HCT116 (cell line): ENCODE data around the gene VPS37D. TPM values are rescaled to one million over a fixed set of nuclear protein-coding genes. Genes with fewer than 3 reads are reported as not detected.

ENCODE experiments used
- ATAC-seq: fragments of 200-7000 bp; cut with Tn5 transposase; 2 replicates; pipeline ENCODE4 v1.9.1; 2020; ENCODE audit warnings: mild to moderate bottlenecking, moderate library complexity
- BruUV-seq: library from RNA; stranded (reverse); fragments of 400-500 nt; replicated peaks from 2 replicates; lab custom pipeline; 2021; lab: Mats Ljungman, UMichigan
- CTCF ChIA-PET: fragments of 300-600 bp; sonication (Branson Sonifier 250); formaldehyde crosslinking; loops from one replicate; lab custom pipeline; 2021; ENCODE audit warnings: antibody characterized with exemption; lab: Charles Lee
- POLR2A ChIA-PET: fragments of 300-600, 350-600 bp; sonication (Branson Sonifier 250); formaldehyde crosslinking; loops from one replicate; lab custom pipeline; 2021; ENCODE audit warnings: antibody characterized with exemption; lab: Charles Lee
- RAD21 ChIA-PET, 2 experiments: fragments of 300-600 bp; sonication (Branson Sonifier 250); formaldehyde crosslinking; loops; one replicate each; lab custom pipeline; 2023; ENCODE audit warnings: low total read pairs in 2 of 2; ENCODE audit not compliant: uncharacterized antibody in 2 of 2, unreplicated experiment in 2 of 2, low non-redundant PET in 1 of 2; lab: Charles Lee
- DNase-seq: peaks from one replicate; pipeline ENCODE4 v3.0.0-alpha.2; 2010; ENCODE audit warnings: low read depth, low spot score
- H2AFZ ChIP-seq: fragments of 200-600 bp; shearing (Covaris generic), sonication (generic); 2 replicates; pipeline ENCODE4 v1.6.1; 2017; ENCODE audit warnings: low read depth, mixed run types, mixed read lengths, antibody characterized with exemption, low read length; ENCODE audit not compliant: poor library complexity, severe bottlenecking
- H3K27ac ChIP-seq: 2 replicates; pipeline ENCODE4 v1.5.1; 2012; ENCODE audit warnings: low read depth, low read length
- H3K27me3 ChIP-seq: fragments of 200-600 bp; sonication (generic); 2 replicates; pipeline ENCODE4 v1.6.1; 2016; ENCODE audit warnings: mixed run types, low read length, mixed read lengths; ENCODE audit not compliant: insufficient read depth
- H3K36me3 ChIP-seq, 2 experiments: fragments of 200-500 bp in 1 of 2; fragments of 200-600 bp in 1 of 2; sonication (Bioruptor generic) in 1 of 2; sonication (generic) in 1 of 2; 2 replicates each; pipeline versions ENCODE4 v1.5.1 to v1.6.1; 2014 to 2016; ENCODE audit warnings: low read length in 2 of 2, inconsistent platforms in 1 of 2, mixed read lengths in 1 of 2, mixed run types in 1 of 2; ENCODE audit not compliant: insufficient read depth in 2 of 2, control insufficient read depth in 1 of 2
- H3K4me1 ChIP-seq, 2 experiments: fragments of 200-600 bp in 1 of 2; sonication (generic) in 1 of 2; 2 replicates each; pipeline versions ENCODE4 v1.5.1 to v1.6.1; 2012 to 2017; ENCODE audit warnings: low read length in 2 of 2, inconsistent platforms in 1 of 2, mild to moderate bottlenecking in 1 of 2, mixed read lengths in 1 of 2, mixed run types in 1 of 2, moderate library complexity in 1 of 2; ENCODE audit not compliant: insufficient read depth in 2 of 2, control insufficient read depth in 1 of 2
- H3K4me2 ChIP-seq: fragments of 200-600 bp; sonication (generic); 2 replicates; pipeline ENCODE4 v1.6.1; 2017; ENCODE audit warnings: mixed run types, low read length, mixed read lengths
- H3K4me3 ChIP-seq, 2 experiments: fragments of 200-600 bp in 1 of 2; sonication (generic) in 1 of 2; replicated peaks in 1 of 2; 2 replicates each; pipeline ENCODE4 v1.5.1; 2011 to 2016; ENCODE audit warnings: low read length in 2 of 2, control low read depth in 1 of 2, low read depth in 1 of 2, mild to moderate bottlenecking in 1 of 2, mixed read lengths in 1 of 2, mixed run types in 1 of 2
- H3K79me2 ChIP-seq: fragments of 200-600 bp; sonication (generic); 2 replicates; pipeline ENCODE4 v1.6.1; 2017; ENCODE audit warnings: mild to moderate bottlenecking, mixed run types, low read length, moderate library complexity, mixed read lengths; ENCODE audit not compliant: insufficient read depth
- H3K9ac ChIP-seq: fragments of 200-600 bp; sonication (generic); 2 replicates; pipeline ENCODE4 v1.6.1; 2016; ENCODE audit warnings: low read length, mixed read lengths
- H3K9me2 ChIP-seq: fragments of 200-600 bp; sonication (generic), shearing (Covaris generic); 2 replicates; pipeline ENCODE4 v1.6.1; 2017; ENCODE audit warnings: mixed run types, mild to moderate bottlenecking, moderate library complexity; ENCODE audit not compliant: insufficient read depth
- H3K9me3 ChIP-seq, 2 experiments: fragments of 200-500 bp in 1 of 2; fragments of 200-600 bp in 1 of 2; sonication (Bioruptor generic) in 1 of 2; sonication (generic) in 1 of 2; 2 replicates each; pipeline ENCODE4 v1.6.1; 2014 to 2017; ENCODE audit warnings: low read length in 2 of 2, mixed read lengths in 2 of 2, inconsistent platforms in 1 of 2, low read depth in 1 of 2, mild to moderate bottlenecking in 1 of 2, mixed run types in 1 of 2, moderate library complexity in 1 of 2; ENCODE audit not compliant: control insufficient read depth in 1 of 2, insufficient read depth in 1 of 2
- H4K20me1 ChIP-seq: fragments of 200-600 bp; sonication (generic), shearing (Covaris generic); 2 replicates; pipeline ENCODE4 v1.6.1; 2017; ENCODE audit warnings: mixed run types, mild to moderate bottlenecking, moderate library complexity; ENCODE audit not compliant: insufficient read depth
- EGR1 ChIP-seq: IDR thresholded peaks from 2 replicates; pipeline ENCODE4 v1.6.1; 2012; ENCODE audit warnings: low read depth
- EZH2phosphoT487 ChIP-seq: fragments of 200-600 bp; IDR thresholded peaks from 2 replicates; pipeline ENCODE4 v1.6.1; 2018; ENCODE audit warnings: antibody characterized with exemption, borderline replicate concordance
- FOSL1 ChIP-seq: IDR thresholded peaks from 2 replicates; pipeline ENCODE4 v1.6.1; 2012; ENCODE audit warnings: low read depth
- JUND ChIP-seq: IDR thresholded peaks from 2 replicates; pipeline ENCODE4 v1.6.1; 2012
- POLR2A ChIP-seq: IDR thresholded peaks from 2 replicates; pipeline ENCODE4 v1.7.0; 2011; ENCODE audit warnings: borderline replicate concordance; ENCODE audit not compliant: insufficient read depth, insufficient read length; ENCODE audit errors: extremely low read depth
- SIN3A ChIP-seq: IDR thresholded peaks from 2 replicates; pipeline ENCODE4 v1.6.1; 2012; ENCODE audit warnings: low read depth
- SRF ChIP-seq: IDR thresholded peaks from 2 replicates; pipeline ENCODE4 v1.6.1; 2012; ENCODE audit warnings: low read depth
- ZBTB33 ChIP-seq: IDR thresholded peaks from 2 replicates; pipeline ENCODE4 v1.6.1; 2011; ENCODE audit warnings: mild to moderate bottlenecking, low read length, moderate library complexity; ENCODE audit not compliant: insufficient replicate concordance; ENCODE audit errors: extremely low read depth
- intact Hi-C: fragments of 100-400 bp; cut with micrococcal nuclease; formaldehyde crosslinking; loops from 2 replicates; pipeline ENCODE4 v1.10.0; 2022
- total RNA-seq: library from RNA; stranded (reverse); gene quantifications from one replicate; pipeline ENCODE4 v1.2.1, GENCODE V29; 2021; ENCODE audit not compliant: unreplicated experiment
- TF ChIP-seq, protein P1 (sequence below): IDR thresholded peaks from 2 replicates; pipeline ENCODE4 v1.6.1; 2012; ENCODE audit warnings: low read depth
- TF ChIP-seq, protein P2 (sequence below): IDR thresholded peaks from 2 replicates; pipeline ENCODE4 v1.6.1; 2012

Gene VPS37D
- total RNA-seq, 1 experiment from 2014 or later = 9.5 TPM

DNA sequence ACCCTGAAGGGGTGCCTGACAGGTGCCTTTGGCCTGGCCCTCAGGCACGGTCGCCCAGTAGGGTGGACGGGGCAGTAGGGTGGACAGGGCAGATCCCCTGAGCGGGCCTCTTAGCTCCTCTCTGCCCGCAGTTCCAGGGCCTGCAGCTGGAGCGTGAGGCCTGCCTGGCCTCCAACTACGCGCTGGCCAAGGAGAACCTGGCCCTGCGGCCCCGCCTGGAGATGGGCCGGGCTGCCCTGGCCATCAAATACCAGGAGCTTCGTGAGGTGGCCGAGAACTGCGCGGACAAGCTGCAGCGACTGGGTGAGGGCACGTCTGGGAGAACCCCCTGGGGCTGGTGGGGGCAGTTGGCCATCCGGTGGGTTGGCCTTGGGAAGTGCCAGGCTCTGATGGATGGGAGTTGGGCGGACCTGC is 1.7 kb downstream of the VPS37D start (continued):
- TF ChIP-seq, protein P1, sequence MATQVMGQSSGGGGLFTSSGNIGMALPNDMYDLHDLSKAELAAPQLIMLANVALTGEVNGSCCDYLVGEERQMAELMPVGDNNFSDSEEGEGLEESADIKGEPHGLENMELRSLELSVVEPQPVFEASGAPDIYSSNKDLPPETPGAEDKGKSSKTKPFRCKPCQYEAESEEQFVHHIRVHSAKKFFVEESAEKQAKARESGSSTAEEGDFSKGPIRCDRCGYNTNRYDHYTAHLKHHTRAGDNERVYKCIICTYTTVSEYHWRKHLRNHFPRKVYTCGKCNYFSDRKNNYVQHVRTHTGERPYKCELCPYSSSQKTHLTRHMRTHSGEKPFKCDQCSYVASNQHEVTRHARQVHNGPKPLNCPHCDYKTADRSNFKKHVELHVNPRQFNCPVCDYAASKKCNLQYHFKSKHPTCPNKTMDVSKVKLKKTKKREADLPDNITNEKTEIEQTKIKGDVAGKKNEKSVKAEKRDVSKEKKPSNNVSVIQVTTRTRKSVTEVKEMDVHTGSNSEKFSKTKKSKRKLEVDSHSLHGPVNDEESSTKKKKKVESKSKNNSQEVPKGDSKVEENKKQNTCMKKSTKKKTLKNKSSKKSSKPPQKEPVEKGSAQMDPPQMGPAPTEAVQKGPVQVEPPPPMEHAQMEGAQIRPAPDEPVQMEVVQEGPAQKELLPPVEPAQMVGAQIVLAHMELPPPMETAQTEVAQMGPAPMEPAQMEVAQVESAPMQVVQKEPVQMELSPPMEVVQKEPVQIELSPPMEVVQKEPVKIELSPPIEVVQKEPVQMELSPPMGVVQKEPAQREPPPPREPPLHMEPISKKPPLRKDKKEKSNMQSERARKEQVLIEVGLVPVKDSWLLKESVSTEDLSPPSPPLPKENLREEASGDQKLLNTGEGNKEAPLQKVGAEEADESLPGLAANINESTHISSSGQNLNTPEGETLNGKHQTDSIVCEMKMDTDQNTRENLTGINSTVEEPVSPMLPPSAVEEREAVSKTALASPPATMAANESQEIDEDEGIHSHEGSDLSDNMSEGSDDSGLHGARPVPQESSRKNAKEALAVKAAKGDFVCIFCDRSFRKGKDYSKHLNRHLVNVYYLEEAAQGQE = no peak

- ATAC-seq = no peak
These were observed 2.3 kb downstream of the VPS37D start for GRCh38 chr7:73669858-73670385.

More at GRCh38 chr7:73669858-73670385, 2.3 kb downstream of the VPS37D start:
- TF ChIP-seq, protein P2, sequence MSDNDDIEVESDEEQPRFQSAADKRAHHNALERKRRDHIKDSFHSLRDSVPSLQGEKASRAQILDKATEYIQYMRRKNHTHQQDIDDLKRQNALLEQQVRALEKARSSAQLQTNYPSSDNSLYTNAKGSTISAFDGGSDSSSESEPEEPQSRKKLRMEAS = no peak
- TF ChIP-seq ZBTB33 (no peak), JUND (no peak), SRF (no peak), POLR2A (no peak), FOSL1 (no peak), EZH2phosphoT487 (no peak), EGR1 (no peak), SIN3A (no peak)
- intact Hi-C loops = loop anchor here (2.0 to 10.0 kb wide), 2 partner anchors 45 to 55 kb away; partner anchors contain the start of gene MLXIPL
- H3K36me3 ChIP-seq = peaks cover 0 to 5% of the 10 kb centered on the region in 2 experiments; a peak in 1 of 4 replicates
- no peak overlapping the region for H3K9ac ChIP-seq
- no peak overlapping the region for H3K4me3 ChIP-seq
- no peaks in the 10 kb centered on the region for H4K20me1 ChIP-seq
- POLR2A ChIA-PET = interaction anchor here (0.9 kb wide), 1 partner anchor 46 kb away, joined by 4 read pairs; the partner anchor contains the start of gene MLXIPL
- no peak overlapping the region for H3K4me2 ChIP-seq
- no peaks in the 10 kb centered on the region for H3K9me2 ChIP-seq
- H2AFZ ChIP-seq = no peak overlapping the region
- BruUV-seq = no TSS peak
- no peaks in the 10 kb centered on the region for H3K27me3 ChIP-seq
- H3K79me2 ChIP-seq = no peaks in the 10 kb centered on the region
- CTCF ChIA-PET = interaction anchor here (1.1 to 2.2 kb wide), 3 partner anchors 40 to 65 kb away, joined by 3 to 8 read pairs (median 3); no protein-coding TSS in a partner anchor
- peaks cover 23 to 35% of the 10 kb centered on the region in 2 experiments for H3K4me1 ChIP-seq
- H3K27ac ChIP-seq = no peak overlapping the region
- RAD21 ChIA-PET = interaction anchor here in 1 of 2 experiments (1.1 kb wide), 1 partner anchor 63 kb away, joined by 5 read pairs; no protein-coding TSS in a partner anchor
- no peak for DNase-seq
- H3K9me3 ChIP-seq = no peaks in the 10 kb centered on the region; a peak in 1 of 4 replicates
